Measurements from ENCODE around the gene MRPL12. TPM values are rescaled to one million over a fixed set of nuclear protein-coding genes. Genes with fewer than 3 reads are reported as not detected.

MRPL12 gene
- total and polyA plus RNA-seq, 2 of the 13 experiments (the other 11 are each of a cell fraction or from before 2014, with no cell fraction given), result 39.1 to 94.1 TPM

- no peak for TF ChIP-seq HDAC6 (IDR thresholded peaks at IDR 0.05; ENCODE audit: low read depth, low read length)
- no peak for TF ChIP-seq TCF7 (IDR thresholded peaks at IDR 0.05; ENCODE audit: low read depth)
- TF ChIP-seq NFYC (CRISPR knock-in tag; IDR thresholded peaks at IDR 0.05), result peak; percentile 99
- no peak; the same call in 1 of the 2 replicates for TF ChIP-seq ZNF326 (CRISPR knock-in tag; IDR thresholded peaks at IDR 0.05; ENCODE audit: borderline replicate concordance)
- peak; percentile 89 for TF ChIP-seq MTF1 (CRISPR knock-in tag; IDR thresholded peaks at IDR 0.05)
- TF ChIP-seq ZNF530 (CRISPR knock-in tag; IDR thresholded peaks at IDR 0.05; ENCODE audit: low read depth), result peak; percentile 63; the same call in 1 of the 2 replicates
- TF ChIP-seq NR2F6 (IDR thresholded peaks at IDR 0.05), result no peak
- TF ChIP-seq NR2F6 (CRISPR knock-in tag; IDR thresholded peaks at IDR 0.05), result peak; percentile 23; the same call in 1 of the 2 replicates
- TF ChIP-seq BORCS8-MEF2B (CRISPR knock-in tag; IDR thresholded peaks at IDR 0.05), result peak; percentile 59; the same call in 1 of the 2 replicates
- TF ChIP-seq ATF5 (CRISPR knock-in tag; IDR thresholded peaks at IDR 0.05; ENCODE audit: low read depth), result no peak; the same call in 1 of the 2 replicates
- TF ChIP-seq TRAFD1 (CRISPR knock-in tag; IDR thresholded peaks at IDR 0.05; ENCODE audit: borderline replicate concordance), result no peak
- TF ChIP-seq RNF219 (CRISPR knock-in tag; IDR thresholded peaks at IDR 0.05), result no peak; the same call in 1 of the 2 replicates
- peak; percentile 81 for TF ChIP-seq BCL3 (CRISPR knock-in tag; IDR thresholded peaks at IDR 0.05)
- no peak for TF ChIP-seq USF2 (IDR thresholded peaks at IDR 0.05; ENCODE audit: low read depth, low read length)
- TF ChIP-seq USF2 (CRISPR knock-in tag; IDR thresholded peaks at IDR 0.05; ENCODE audit: borderline replicate concordance), result no peak; the same call in 1 of the 2 replicates
- TF ChIP-seq FOXA1 (IDR thresholded peaks at IDR 0.05), result no peak
- TF ChIP-seq FOXA1 (CRISPR knock-in tag; IDR thresholded peaks at IDR 0.05), result no peak; the same call in 1 of the 2 replicates
- 0 out of 2 replicates have a peak, but pooled peaks have one; percentile 65 for TF ChIP-seq KLF11 (CRISPR knock-in tag; IDR thresholded peaks at IDR 0.05)
- TF ChIP-seq ARHGAP35 (CRISPR knock-in tag; IDR thresholded peaks at IDR 0.05; ENCODE audit: borderline replicate concordance), result peak; percentile 52; the same call in 1 of the 2 replicates
- peak; percentile 76 for TF ChIP-seq DR1 (CRISPR knock-in tag; IDR thresholded peaks at IDR 0.05)
- no peak; the same call in 1 of the 2 replicates for TF ChIP-seq ZNF678 (CRISPR knock-in tag; IDR thresholded peaks at IDR 0.05)
- peak; percentile 94 for TF ChIP-seq ZNF274 (CRISPR knock-in tag; IDR thresholded peaks at IDR 0.05)
Observed at GRCh38 chr17:81666342-81667191, 36.6 kb upstream of the MRPL12 start, which contains the start of the genes CCDC137 and OXLD1 (continued).

Data from HepG2 (cell line).